Osteoblast (primary cell): ENCODE data around the gene TENM3. TPM values are rescaled to one million over a fixed set of nuclear protein-coding genes. Genes with fewer than 3 reads are reported as not detected.

ENCODE experiments used
- DNase-seq: peaks from one replicate; pipeline ENCODE4 v3.0.0; 2011; ENCODE audit warnings: low spot score, mixed read lengths; ENCODE audit not compliant: insufficient read length; ENCODE audit errors: missing footprints
- H2AFZ ChIP-seq: 2 replicates; pipeline ENCODE4 v1.6.0; 2011; ENCODE audit warnings: mild to moderate bottlenecking, low read length
- H3K27ac ChIP-seq: 2 replicates; pipeline ENCODE4 v1.5.1; 2011; ENCODE audit warnings: mild to moderate bottlenecking, low read depth, low read length, moderate library complexity
- H3K27me3 ChIP-seq: 2 replicates; pipeline ENCODE4 v1.6.0; 2012; ENCODE audit warnings: mild to moderate bottlenecking, control low read depth, inconsistent platforms, low read length, moderate library complexity; ENCODE audit not compliant: insufficient read depth
- H3K36me3 ChIP-seq: 2 replicates; pipeline ENCODE4 v1.5.1; 2011; ENCODE audit warnings: mild to moderate bottlenecking, low read length, control low read depth, moderate library complexity; ENCODE audit not compliant: insufficient read depth
- H3K4me1 ChIP-seq: 2 replicates; pipeline ENCODE4 v1.5.1; 2011; ENCODE audit warnings: mild to moderate bottlenecking, low read length, control low read depth, moderate library complexity; ENCODE audit not compliant: insufficient read depth
- H3K4me2 ChIP-seq: 2 replicates; pipeline ENCODE4 v1.6.0; 2011; ENCODE audit warnings: mild to moderate bottlenecking, low read length; ENCODE audit not compliant: insufficient read depth
- H3K4me3 ChIP-seq: fragments of 200-600 bp; sonication (generic); 3 replicates; pipeline ENCODE4 v1.5.1; 2012; ENCODE audit warnings: mild to moderate bottlenecking, low read length, inconsistent platforms; ENCODE audit not compliant: insufficient read depth
- H3K79me2 ChIP-seq: 2 replicates; pipeline ENCODE4 v1.6.0; 2012; ENCODE audit warnings: mild to moderate bottlenecking, low read length, control low read depth, inconsistent platforms; ENCODE audit not compliant: insufficient read depth
- H3K9me3 ChIP-seq: 2 replicates; pipeline ENCODE4 v1.5.1; 2011; ENCODE audit warnings: low read depth, low read length, control low read depth
- H4K20me1 ChIP-seq: 2 replicates; pipeline ENCODE4 v1.6.0; 2012; ENCODE audit warnings: mild to moderate bottlenecking, low read length, control low read depth; ENCODE audit not compliant: insufficient read depth
- CTCF ChIP-seq: IDR thresholded peaks from 2 replicates; pipeline ENCODE4 v1.5.1; 2011; ENCODE audit warnings: mild to moderate bottlenecking, low read depth, low read length, moderate library complexity; ENCODE audit errors: extremely low read depth
- total RNA-seq: library from RNA; depleted of rRNA; stranded (reverse); fragments of >200 nt; gene quantifications from 2 replicates; pipeline ENCODE4 v1.2.3, GENCODE V29; 2012

The TENM3 gene
- total RNA-seq, 1 donor = 59.0 TPM

- Histone ChIP-seq H3K27ac (peak overlapping the region; percentile 60), H3K36me3 (no peaks in the 10 kb centered on the region), H3K4me2 (peak overlapping the region; percentile 67), H2AFZ (peak overlapping the region; percentile 58), H3K9me3 (no peaks in the 10 kb centered on the region), H4K20me1 (no peaks in the 10 kb centered on the region), H3K79me2 (no peaks in the 10 kb centered on the region), H3K4me3 (peak overlapping the region; percentile 56), H3K27me3 (no peaks in the 10 kb centered on the region), H3K4me1 (no peaks in the 10 kb centered on the region)
- DNase-seq = no peak
- no peak for TF ChIP-seq CTCF
These were observed 249.2 kb downstream of the TENM3 start for GRCh38 chr4:182492423-182492822.

- no peaks in the 10 kb centered on the region for H3K36me3 ChIP-seq
- H3K4me2 ChIP-seq = no peak overlapping the region
- H3K4me1 ChIP-seq = no peaks in the 10 kb centered on the region
- no peaks in the 10 kb centered on the region for H3K79me2 ChIP-seq
- H2AFZ ChIP-seq = no peak overlapping the region
- H3K27ac ChIP-seq = peak overlapping the region; percentile 58
- DNase-seq = no peak
- no peaks in the 10 kb centered on the region for H3K9me3 ChIP-seq
- H4K20me1 ChIP-seq = no peaks in the 10 kb centered on the region
- no peaks in the 10 kb centered on the region for H3K27me3 ChIP-seq
- no peak for TF ChIP-seq CTCF
- no peak overlapping the region for H3K4me3 ChIP-seq
These were observed 250.2 kb downstream of the TENM3 start for GRCh38 chr4:182493377-182493776.

GRCh38 chr4:182494103-182494502, 250.9 kb downstream of the TENM3 start:
- Histone ChIP-seq H3K27ac (no peak overlapping the region), H3K79me2 (no peaks in the 10 kb centered on the region), H3K36me3 (no peaks in the 10 kb centered on the region), H3K4me2 (no peak overlapping the region), H3K4me3 (no peak overlapping the region), H2AFZ (no peak overlapping the region), H3K9me3 (no peaks in the 10 kb centered on the region), H4K20me1 (no peaks in the 10 kb centered on the region), H3K4me1 (no peaks in the 10 kb centered on the region), H3K27me3 (no peaks in the 10 kb centered on the region)
- DNase-seq = no peak
- TF ChIP-seq CTCF = no peak

GRCh38 chr4:182495031-182495430, 251.8 kb downstream of the TENM3 start:
- Histone ChIP-seq H3K4me1 (no peaks in the 10 kb centered on the region), H2AFZ (no peak overlapping the region), H3K4me2 (no peak overlapping the region), H3K27me3 (no peaks in the 10 kb centered on the region), H3K27ac (no peak overlapping the region), H3K36me3 (no peaks in the 10 kb centered on the region), H3K9me3 (no peaks in the 10 kb centered on the region), H4K20me1 (no peaks in the 10 kb centered on the region), H3K4me3 (no peak overlapping the region), H3K79me2 (no peaks in the 10 kb centered on the region)
- TF ChIP-seq CTCF = no peak
- no peak for DNase-seq
